Endothelial cell of umbilical vein (primary cell): ENCODE results near the gene RHOB. TPM values are rescaled to one million over a fixed set of nuclear protein-coding genes. Genes with fewer than 3 reads are reported as not detected.

Source experiments
- BruUV-seq: library from RNA; stranded (reverse); fragments of 400-500 nt; replicated peaks from 2 replicates; lab custom pipeline; 2021; lab: Mats Ljungman, UMichigan
- CTCF ChIA-PET: fragments of 300-600, 350-600 bp; sonication (Branson Sonifier 250); formaldehyde crosslinking; loops from one replicate; lab custom pipeline; 2021; ENCODE audit warnings: antibody characterized with exemption, inconsistent platforms; lab: Charles Lee
- POLR2A ChIA-PET: fragments of 300-600, 350-600 bp; sonication (Branson Sonifier 250); formaldehyde crosslinking; loops from one replicate; lab custom pipeline; 2021; ENCODE audit warnings: antibody characterized with exemption, inconsistent platforms; lab: Charles Lee
- DNase-seq: peaks from one replicate; pipeline ENCODE4 v3.0.0-alpha.2; 2011; ENCODE audit warnings: low read depth, low spot score
- FAIRE-seq: peaks from 2 replicates; lab custom pipeline; 2011; peaks lifted over from hg19 to GRCh38; lab: Jason Lieb, UNC
- H2AFZ ChIP-seq: 2 replicates; pipeline ENCODE4 v1.6.0; 2012; ENCODE audit warnings: low read depth, low read length, control low read depth, inconsistent platforms
- H3K27ac ChIP-seq: 2 replicates; pipeline ENCODE4 v1.5.1; 2011; ENCODE audit warnings: low read depth, mild to moderate bottlenecking, control low read depth, low read length, moderate library complexity; ENCODE audit not compliant: insufficient read depth
- H3K27me3 ChIP-seq, 2 experiments: 2 replicates each; pipeline versions ENCODE4 v1.6.0 to v1.6.1; 2011; ENCODE audit warnings: low read length in 2 of 2, mixed read lengths in 1 of 2; ENCODE audit not compliant: control insufficient read depth in 2 of 2, insufficient read depth in 2 of 2
- H3K36me3 ChIP-seq, 2 experiments: 2 replicates in 1 of 2; 3 replicates in 1 of 2; pipeline ENCODE4 v1.5.1; 2011; ENCODE audit warnings: low read length in 2 of 2, mild to moderate bottlenecking in 1 of 2, moderate library complexity in 1 of 2; ENCODE audit not compliant: control insufficient read depth in 2 of 2, insufficient read depth in 2 of 2; ENCODE audit errors: extremely low read depth in 1 of 2
- H3K4me1 ChIP-seq: 3 replicates; pipeline ENCODE4 v1.5.1; 2011; ENCODE audit warnings: mild to moderate bottlenecking, low read length; ENCODE audit not compliant: control insufficient read depth, insufficient read depth; ENCODE audit errors: extremely low read depth
- H3K4me2 ChIP-seq: 2 replicates; pipeline ENCODE4 v1.6.1; 2011; ENCODE audit warnings: low read length, control low read depth, mixed read lengths; ENCODE audit not compliant: insufficient read depth
- H3K4me3 ChIP-seq, 3 experiments: fragments of 200-600 bp in 1 of 3; sonication (generic), shearing (Covaris generic) in 1 of 3; replicated peaks in 1 of 3; 2 replicates each; pipeline ENCODE4 v1.5.1; 2011 to 2016; ENCODE audit warnings: control low read depth in 3 of 3, low read length in 3 of 3, mild to moderate bottlenecking in 2 of 3, inconsistent platforms in 1 of 3, low read depth in 1 of 3, moderate library complexity in 1 of 3; ENCODE audit not compliant: insufficient read depth in 1 of 3
- H3K79me2 ChIP-seq: 2 replicates; pipeline ENCODE4 v1.6.0; 2012; ENCODE audit warnings: low read length, inconsistent platforms; ENCODE audit not compliant: control insufficient read depth, insufficient read depth
- H3K9ac ChIP-seq: replicated peaks from 2 replicates; pipeline ENCODE3; 2011; ENCODE audit warnings: low read length, control low read depth; ENCODE audit not compliant: insufficient read depth; ENCODE audit errors: extremely low read depth
- H3K9me1 ChIP-seq: replicated peaks from 3 replicates; pipeline ENCODE4 v1.6.0; 2011; ENCODE audit warnings: mild to moderate bottlenecking, low read length; ENCODE audit not compliant: control insufficient read depth, insufficient read depth; ENCODE audit errors: extremely low read depth
- H3K9me3 ChIP-seq: replicated peaks from 2 replicates; pipeline ENCODE4 v1.5.1; 2012; ENCODE audit warnings: low read length, inconsistent platforms; ENCODE audit not compliant: control insufficient read depth, insufficient read depth
- H4K20me1 ChIP-seq: replicated peaks from 2 replicates; pipeline ENCODE3; 2011; ENCODE audit warnings: mild to moderate bottlenecking, low read length; ENCODE audit not compliant: control insufficient read depth, insufficient read depth; ENCODE audit errors: extremely low read depth
- CTCF ChIP-seq, 2 donors: IDR thresholded peaks; 1 replicate in 1 of 2; 2 replicates in 1 of 2; pipeline ENCODE4 v1.5.1; 2011; ENCODE audit warnings: low read length in 2 of 2, mild to moderate bottlenecking in 2 of 2, moderate library complexity in 2 of 2, control low read depth in 1 of 2, inconsistent platforms in 1 of 2, low read depth in 1 of 2; ENCODE audit not compliant: insufficient read depth in 1 of 2; ENCODE audit errors: extremely low read depth in 1 of 2
- EZH2 ChIP-seq: IDR thresholded peaks from 2 replicates; pipeline ENCODE4 v1.6.1; 2012; ENCODE audit warnings: borderline replicate concordance, low read depth, mild to moderate bottlenecking, moderate library complexity, low read length, inconsistent platforms; ENCODE audit not compliant: severe bottlenecking
- FOS ChIP-seq: IDR thresholded peaks from 2 replicates; pipeline ENCODE4 v1.6.1; 2011; ENCODE audit warnings: mild to moderate bottlenecking, low read length, moderate library complexity, borderline replicate concordance; ENCODE audit not compliant: insufficient read depth
- GATA2 ChIP-seq: IDR thresholded peaks from 2 replicates; pipeline ENCODE4 v1.7.0; 2011; ENCODE audit warnings: low read depth, mild to moderate bottlenecking, moderate library complexity, mixed read lengths, low read length; ENCODE audit not compliant: insufficient read length, insufficient read depth
- JUN ChIP-seq: IDR thresholded peaks from 2 replicates; pipeline ENCODE4 v1.6.1; 2011; ENCODE audit warnings: borderline replicate concordance, low read depth; ENCODE audit not compliant: insufficient read length, insufficient read depth
- MYC ChIP-seq: IDR thresholded peaks from one replicate; pipeline ENCODE4 v1.6.1; 2011; ENCODE audit warnings: mild to moderate bottlenecking, low read depth, low read length
- POLR2A ChIP-seq: IDR thresholded peaks from 2 replicates; pipeline ENCODE4 v1.6.1; 2012; ENCODE audit warnings: low read depth, mild to moderate bottlenecking, control low read depth, low read length
- POLR2AphosphoS5 ChIP-seq: IDR thresholded peaks from 2 replicates; pipeline ENCODE4 v1.6.1; 2012; ENCODE audit warnings: low read depth, mild to moderate bottlenecking, control low read depth, low read length, moderate library complexity; ENCODE audit not compliant: insufficient read depth
- dilution Hi-C: fragments of 300-500 bp; cut with MboI; formaldehyde crosslinking; loops from one replicate; pipeline ENCODE4 v1.15.0; 2019; ENCODE audit warnings: low sequenced_read_pairs; ENCODE audit not compliant: extremely low pct_ligation_motif_present
- intact Hi-C: fragments of 100-400 bp; cut with micrococcal nuclease; formaldehyde crosslinking; loops from one replicate; pipeline ENCODE4 v1.10.0; 2022
- polyA plus RNA-seq, 4 experiments: library from polyadenylated mRNA; depleted of rRNA in 3 of 4; stranded (reverse) in 3 of 4; unstranded in 1 of 4; fragments of >200 nt; gene quantifications; 2 replicates each; pipeline versions ENCODE4 v1.2.1 to v1.2.3, GENCODE V29; 2011 to 2012; ENCODE audit warnings: missing spikeins in 1 of 4
- total RNA-seq: library from RNA; stranded (reverse); gene quantifications from 2 replicates; pipeline ENCODE4 v1.2.3, GENCODE V29; 2021
- TF ChIP-seq, protein P1 (sequence below): IDR thresholded peaks from 2 replicates; pipeline ENCODE4 v1.6.1; 2011; ENCODE audit not compliant: insufficient read depth, insufficient read length

The RHOB gene
- total and polyA plus RNA-seq, 2 donors (not counting 3 experiments of a cell fraction or from before 2014, with no cell fraction given), result 830 to 1,101 TPM

- intact Hi-C loops, result loop anchor here (5.0 kb wide), 1 partner anchor 62 kb away; no protein-coding TSS in a partner anchor
- H3K9ac ChIP-seq, result peak overlapping the region; percentile 52
- no peak overlapping the region for H2AFZ ChIP-seq
- H3K27me3 ChIP-seq, result no peaks in the 10 kb centered on the region
- no peak overlapping the region for H3K27ac ChIP-seq
- dilution Hi-C loops, result no loop called here
- no peak for DNase-seq
- no peak for FAIRE-seq
- CTCF ChIA-PET, result interaction anchor here (0.8 to 7.6 kb wide), 14 partner anchors 15 to 424 kb away, joined by 3 to 150 read pairs (median 4); no protein-coding TSS in a partner anchor
- H3K4me3 ChIP-seq, result no peak overlapping the region
- H3K4me2 ChIP-seq, result peak overlapping the region; percentile 81
- no peaks in the 10 kb centered on the region for H3K79me2 ChIP-seq
- peaks cover 25% of the 10 kb centered on the region for H3K4me1 ChIP-seq
- no peaks in the 10 kb centered on the region for H3K9me1 ChIP-seq
- no peaks in the 10 kb centered on the region for H3K36me3 ChIP-seq
- POLR2A ChIA-PET, result interaction anchor here (0.6 to 3.2 kb wide), 3 partner anchors 8 to 178 kb away, joined by 3 to 15 read pairs (median 6); partner anchors contain the start of gene RHOB
- no peaks in the 10 kb centered on the region for H4K20me1 ChIP-seq
- TF ChIP-seq GATA2 (no peak), MYC (no peak), EZH2 (no peak), CTCF (IDR thresholded peaks at IDR 0.05; ENCODE audit: extremely low read depth in 1 of 2, insufficient read depth in 1 of 2, low read depth in 1 of 2, low read length in 2 of 2) (no peak), POLR2A (no peak), POLR2AphosphoS5 (no peak), JUN (no peak), FOS (no peak)
- TF ChIP-seq, protein P1, sequence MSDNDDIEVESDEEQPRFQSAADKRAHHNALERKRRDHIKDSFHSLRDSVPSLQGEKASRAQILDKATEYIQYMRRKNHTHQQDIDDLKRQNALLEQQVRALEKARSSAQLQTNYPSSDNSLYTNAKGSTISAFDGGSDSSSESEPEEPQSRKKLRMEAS, result no peak
- no TSS peak for BruUV-seq
- H3K9me3 ChIP-seq, result no peaks in the 10 kb centered on the region
Measured at GRCh38 chr2:20439503-20439902, 7.4 kb upstream of the RHOB start.
